KMS-11 (cell line): ENCODE data around the gene BMP8A.

Experiments
- H2AFZ ChIP-seq: fragments of 200-600 bp; sonication (generic); 2 replicates; pipeline ENCODE4 v1.6.1; 2016; ENCODE audit warnings: antibody characterized with exemption, mixed run types, low read depth
- H3K27ac ChIP-seq: fragments of 200-600 bp; sonication (generic); 2 replicates; pipeline ENCODE4 v1.6.1; 2016; ENCODE audit warnings: mild to moderate bottlenecking, mixed run types
- H3K27me3 ChIP-seq: fragments of 200-600 bp; sonication (generic); 2 replicates; pipeline ENCODE4 v1.6.1; 2017; ENCODE audit warnings: mild to moderate bottlenecking, low read depth, mixed run types, moderate library complexity; ENCODE audit not compliant: insufficient read depth
- H3K36me3 ChIP-seq: fragments of 200-600 bp; sonication (generic); 2 replicates; pipeline ENCODE4 v1.6.1; 2017; ENCODE audit warnings: mild to moderate bottlenecking, mixed run types; ENCODE audit not compliant: insufficient read depth
- H3K4me1 ChIP-seq: fragments of 200-600 bp; sonication (generic); 2 replicates; pipeline ENCODE4 v1.6.1; 2016; ENCODE audit warnings: mild to moderate bottlenecking, low read depth, mixed run types; ENCODE audit not compliant: poor library complexity, severe bottlenecking
- H3K4me2 ChIP-seq: fragments of 200-600 bp; sonication (generic); 2 replicates; pipeline ENCODE4 v1.7.0; 2016; ENCODE audit warnings: mild to moderate bottlenecking, mixed run types
- H3K4me3 ChIP-seq: fragments of 200-600 bp; sonication (generic); IDR thresholded peaks from 2 replicates; pipeline ENCODE4 v1.6.1; 2017; ENCODE audit warnings: low read depth, low read length, mixed read lengths; ENCODE audit not compliant: insufficient read depth
- H3K79me2 ChIP-seq: fragments of 200-600 bp; sonication (generic); 2 replicates; pipeline ENCODE4 v1.6.1; 2016; ENCODE audit warnings: low read depth, mixed run types; ENCODE audit not compliant: insufficient read depth
- H3K9ac ChIP-seq: fragments of 200-600 bp; sonication (generic); 2 replicates; pipeline ENCODE4 v1.6.1; 2016; ENCODE audit warnings: mild to moderate bottlenecking, mixed run types
- H4K20me1 ChIP-seq: fragments of 200-600 bp; sonication (generic); 2 replicates; pipeline ENCODE4 v1.6.1; 2016; ENCODE audit warnings: mild to moderate bottlenecking, mixed run types; ENCODE audit not compliant: insufficient read depth
- TF ChIP-seq, protein P1 (sequence below): fragments of 200-600 bp; sonication (generic); conservative IDR thresholded peaks from 2 replicates; pipeline ENCODE4 v1.6.1; 2017; ENCODE audit warnings: low read depth, mild to moderate bottlenecking, antibody characterized with exemption, low read length, moderate library complexity, mixed read lengths

The BMP8A gene

DNA sequence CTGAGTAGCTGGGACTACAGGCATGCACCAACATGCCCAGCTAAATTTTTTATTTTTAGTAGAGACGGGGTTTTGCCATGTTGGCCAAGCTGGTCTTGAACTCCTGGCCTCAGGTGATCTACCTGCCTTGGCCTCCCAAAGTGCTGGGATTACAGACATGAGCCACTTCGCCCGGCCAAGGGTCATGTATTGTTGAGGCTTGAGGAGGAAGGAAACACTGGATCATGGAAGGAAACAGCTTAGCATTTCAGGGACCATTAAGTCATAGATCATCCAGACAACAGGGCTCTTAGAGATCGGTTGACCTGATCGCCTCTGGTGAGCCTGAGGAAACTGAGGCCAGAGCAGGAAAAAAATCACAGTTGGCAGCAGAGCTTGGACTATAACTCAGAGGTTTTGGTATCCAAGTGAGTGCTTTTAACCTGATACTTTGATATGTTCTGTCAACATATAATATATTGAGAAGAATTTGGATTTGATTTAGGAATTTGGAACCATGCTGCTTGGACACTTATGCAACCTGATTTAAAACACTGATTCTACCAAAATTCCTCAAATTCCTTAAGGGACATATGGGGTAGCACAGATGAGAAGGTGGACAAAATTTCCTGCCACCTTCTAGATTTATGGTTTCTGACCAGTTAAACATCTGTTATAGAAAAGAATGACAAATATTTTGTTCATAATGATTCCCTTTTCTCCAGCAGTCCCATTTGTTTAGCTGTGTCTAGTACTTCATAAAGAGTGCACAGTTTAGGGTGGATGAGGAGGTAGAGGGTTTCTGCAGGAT, 13.1 kb upstream of the BMP8A start:
- H3K4me2 ChIP-seq, result no peak overlapping the region
- no peak overlapping the region for H3K9ac ChIP-seq
- H3K79me2 ChIP-seq, result no peaks in the 10 kb centered on the region
- no peaks in the 10 kb centered on the region for H3K27me3 ChIP-seq
- no peaks in the 10 kb centered on the region for H4K20me1 ChIP-seq
- no peak overlapping the region for H2AFZ ChIP-seq
- no peaks in the 10 kb centered on the region for H3K36me3 ChIP-seq
- H3K4me3 ChIP-seq, result no peak overlapping the region
- TF ChIP-seq, protein P1, sequence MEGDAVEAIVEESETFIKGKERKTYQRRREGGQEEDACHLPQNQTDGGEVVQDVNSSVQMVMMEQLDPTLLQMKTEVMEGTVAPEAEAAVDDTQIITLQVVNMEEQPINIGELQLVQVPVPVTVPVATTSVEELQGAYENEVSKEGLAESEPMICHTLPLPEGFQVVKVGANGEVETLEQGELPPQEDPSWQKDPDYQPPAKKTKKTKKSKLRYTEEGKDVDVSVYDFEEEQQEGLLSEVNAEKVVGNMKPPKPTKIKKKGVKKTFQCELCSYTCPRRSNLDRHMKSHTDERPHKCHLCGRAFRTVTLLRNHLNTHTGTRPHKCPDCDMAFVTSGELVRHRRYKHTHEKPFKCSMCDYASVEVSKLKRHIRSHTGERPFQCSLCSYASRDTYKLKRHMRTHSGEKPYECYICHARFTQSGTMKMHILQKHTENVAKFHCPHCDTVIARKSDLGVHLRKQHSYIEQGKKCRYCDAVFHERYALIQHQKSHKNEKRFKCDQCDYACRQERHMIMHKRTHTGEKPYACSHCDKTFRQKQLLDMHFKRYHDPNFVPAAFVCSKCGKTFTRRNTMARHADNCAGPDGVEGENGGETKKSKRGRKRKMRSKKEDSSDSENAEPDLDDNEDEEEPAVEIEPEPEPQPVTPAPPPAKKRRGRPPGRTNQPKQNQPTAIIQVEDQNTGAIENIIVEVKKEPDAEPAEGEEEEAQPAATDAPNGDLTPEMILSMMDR, result no peak
- no peaks in the 10 kb centered on the region for H3K4me1 ChIP-seq
- no peak overlapping the region for H3K27ac ChIP-seq

DNA sequence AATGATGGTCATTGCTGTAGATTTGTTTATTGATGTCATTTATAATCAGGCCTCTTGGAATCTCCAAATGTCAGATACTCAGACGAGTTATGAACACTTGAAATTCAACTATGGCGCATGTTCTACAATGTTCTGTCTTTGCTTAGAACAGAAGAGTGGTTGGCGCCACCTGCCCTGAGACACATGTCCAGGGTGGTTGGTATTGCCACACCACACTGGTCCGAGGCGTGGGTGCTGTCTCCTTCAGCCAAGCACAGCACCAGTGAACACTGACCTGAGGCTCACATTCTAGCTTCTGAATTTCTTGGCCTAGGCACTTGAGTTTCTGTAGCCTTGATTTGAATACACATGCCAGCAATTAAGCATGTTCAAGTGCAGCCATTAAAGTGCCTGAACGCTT, 10.1 kb upstream of the BMP8A start:
- TF ChIP-seq, protein P1, result no peak
- Histone ChIP-seq H4K20me1 (no peaks in the 10 kb centered on the region), H3K27me3 (no peaks in the 10 kb centered on the region), H3K79me2 (no peaks in the 10 kb centered on the region), H3K4me2 (no peak overlapping the region), H3K27ac (no peak overlapping the region), H3K36me3 (no peaks in the 10 kb centered on the region), H2AFZ (no peak overlapping the region), H3K4me3 (no peak overlapping the region), H3K4me1 (no peaks in the 10 kb centered on the region), H3K9ac (no peak overlapping the region)

DNA sequence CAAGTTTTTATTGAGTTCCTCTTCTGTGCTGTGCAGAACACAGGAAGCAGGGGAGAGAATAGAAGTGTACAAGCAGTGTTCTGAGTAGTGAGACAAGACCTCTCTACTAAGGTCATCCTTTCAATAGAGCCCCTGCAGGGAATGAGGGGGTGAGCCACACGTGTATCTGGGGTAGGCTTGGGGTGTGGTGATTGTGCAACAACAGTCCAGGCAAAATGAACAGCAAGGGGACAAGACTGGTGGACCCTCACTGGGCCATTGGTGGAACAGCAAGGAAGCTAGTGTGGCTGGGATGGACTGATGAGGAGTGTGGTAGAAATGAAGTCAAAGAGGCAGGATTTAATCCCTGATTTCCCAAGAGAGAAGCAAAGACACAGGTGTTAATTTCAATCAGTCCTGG, 8.2 kb upstream of the BMP8A start:
- H3K4me3 ChIP-seq, result no peak overlapping the region
- no peaks in the 10 kb centered on the region for H3K4me1 ChIP-seq
- H3K9ac ChIP-seq, result no peak overlapping the region
- TF ChIP-seq, protein P1, result no peak
- H2AFZ ChIP-seq, result no peak overlapping the region
- H3K27me3 ChIP-seq, result no peaks in the 10 kb centered on the region
- H3K36me3 ChIP-seq, result no peaks in the 10 kb centered on the region
- H3K27ac ChIP-seq, result no peak overlapping the region
- no peaks in the 10 kb centered on the region for H3K79me2 ChIP-seq
- H4K20me1 ChIP-seq, result no peaks in the 10 kb centered on the region
- no peak overlapping the region for H3K4me2 ChIP-seq

DNA sequence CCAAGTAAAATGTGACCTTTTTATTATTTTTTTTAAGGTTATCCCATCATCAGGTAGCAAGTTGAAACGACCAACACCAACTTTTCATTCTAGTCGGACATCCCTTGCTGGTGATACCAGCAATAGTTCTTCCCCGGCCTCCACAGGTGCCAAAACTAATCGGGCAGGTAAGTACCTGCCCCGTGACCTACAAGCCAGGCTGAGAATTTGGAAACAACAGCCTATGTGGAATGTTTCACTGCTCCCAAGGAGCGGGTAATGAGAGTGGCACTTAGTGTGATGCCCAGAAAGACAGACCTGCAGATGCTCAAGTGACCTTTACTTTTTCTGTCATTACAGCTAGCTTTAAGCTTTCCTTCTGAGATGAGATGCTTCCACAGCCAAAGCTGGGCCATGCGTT, 6.9 kb upstream of the BMP8A start:
- H3K4me3 ChIP-seq, result no peak overlapping the region
- no peaks in the 10 kb centered on the region for H3K27me3 ChIP-seq
- H3K9ac ChIP-seq, result no peak overlapping the region
- no peak overlapping the region for H3K4me2 ChIP-seq
- peaks cover 2% of the 10 kb centered on the region for H3K4me1 ChIP-seq
- H2AFZ ChIP-seq, result no peak overlapping the region
- no peaks in the 10 kb centered on the region for H3K36me3 ChIP-seq
- no peaks in the 10 kb centered on the region for H3K79me2 ChIP-seq
- no peaks in the 10 kb centered on the region for H4K20me1 ChIP-seq
- no peak overlapping the region for H3K27ac ChIP-seq
- TF ChIP-seq, protein P1, result no peak
